Dermis blood vessel endothelial cell (primary cell): ENCODE data around the gene RGS17. TPM values are rescaled to one million over a fixed set of nuclear protein-coding genes. Genes with fewer than 3 reads are reported as not detected.
"Not testable (repeated sequence)": the region's sequence is repeated elsewhere in the genome, so short reads cannot be mapped to it uniquely, and the experiment has no call there.

Experiments
- DNase-seq: peaks from one replicate; pipeline ENCODE4 v3.0.0; 2010
- total RNA-seq: library from RNA; depleted of rRNA; stranded (reverse); fragments of >200 nt; gene quantifications from 2 replicates; pipeline ENCODE4 v1.2.3, GENCODE V29; 2014

Gene RGS17
- total RNA-seq, 1 donor from 2014 or later = 3.9 TPM

GRCh38 chr6:152981989-152982903, 148.8 kb downstream of the RGS17 start:
- no peak for DNase-seq

GRCh38 chr6:152981219-152981618, 149.9 kb downstream of the RGS17 start:
- no peak for DNase-seq

GRCh38 chr6:152980656-152981055, 150.4 kb downstream of the RGS17 start:
- DNase-seq = no peak

- no peak for DNase-seq
These were observed 152.0 kb downstream of the RGS17 start for GRCh38 chr6:152979116-152979515.

GRCh38 chr6:152978058-152978457, 153.0 kb downstream of the RGS17 start:
- DNase-seq = no peak

- DNase-seq = no peak
These were observed 153.5 kb downstream of the RGS17 start for GRCh38 chr6:152977556-152977955.

- no peak for DNase-seq
These were observed 154.3 kb downstream of the RGS17 start for GRCh38 chr6:152976749-152977148.

GRCh38 chr6:152975204-152975915, 155.7 kb downstream of the RGS17 start:
- no peak for DNase-seq

GRCh38 chr6:152973916-152974315, 157.2 kb downstream of the RGS17 start:
- DNase-seq = no peak

GRCh38 chr6:152969688-152970418, 161.2 kb downstream of the RGS17 start:
- no peak for DNase-seq

GRCh38 chr6:152966168-152966894, 164.8 kb downstream of the RGS17 start:
- not testable (repeated sequence) for DNase-seq

GRCh38 chr6:152959333-152959732, 171.7 kb downstream of the RGS17 start:
- no peak for DNase-seq

GRCh38 chr6:152957796-152958195, 173.3 kb downstream of the RGS17 start:
- DNase-seq = no peak

Other genes with a start within 250 kb of the RGS17 start
- 10.9 and 24.5 TPM in 2 replicates for gene FBXO5, start 148.2 kb downstream of the RGS17 start, total RNA-seq
- 20.8 and 24.8 TPM in 2 replicates for gene MTRF1L, start 128.6 kb downstream of the RGS17 start, total RNA-seq